Type B pancreatic cell (in vitro differentiated cells): Measurements from ENCODE around the gene SLC5A8. TPM values are rescaled to one million over a fixed set of nuclear protein-coding genes. Genes with fewer than 3 reads are reported as not detected.

ENCODE experiments used
- DNase-seq: peaks from one replicate; pipeline ENCODE4 v3.0.0; 2021; ENCODE audit warnings: mixed read lengths; ENCODE audit not compliant: unreplicated experiment; ENCODE audit errors: extremely low spot score
- H3K27ac Mint-ChIP-seq: 2 replicates; pipeline ENCODE4 v1.8.0; 2021; ENCODE audit warnings: mild to moderate bottlenecking, mixed read lengths
- H3K27me3 Mint-ChIP-seq: 2 replicates; pipeline ENCODE4 v1.8.0; 2021; ENCODE audit warnings: mixed read lengths
- H3K36me3 Mint-ChIP-seq: 2 replicates; pipeline ENCODE4 v1.8.0; 2021; ENCODE audit warnings: mixed read lengths
- H3K4me1 Mint-ChIP-seq: one replicate; pipeline ENCODE4 v1.8.0; 2021; ENCODE audit warnings: mixed read lengths; ENCODE audit not compliant: unreplicated experiment
- H3K4me3 Mint-ChIP-seq: 2 replicates; pipeline ENCODE4 v1.8.0; 2021; ENCODE audit warnings: mild to moderate bottlenecking, mixed read lengths
- H3K9me3 Mint-ChIP-seq: 2 replicates; pipeline ENCODE4 v1.8.0; 2021; ENCODE audit warnings: mixed read lengths
- CTCF ChIP-seq: fragments of 200-600 bp; sonication (generic); conservative IDR thresholded peaks from 2 replicates; pipeline ENCODE4 v1.5.0; 2021; ENCODE audit warnings: antibody characterized with exemption, mild to moderate bottlenecking
- total RNA-seq: library from RNA; stranded (reverse); gene quantifications from 2 replicates; pipeline ENCODE4 v1.2.1, GENCODE V29; 2021; ENCODE audit warnings: low replicate concordance

The SLC5A8 gene
- total RNA-seq, 1 donor from 2014 or later = 0.72 TPM

GRCh38 chr12:101107032-101107763 lies 102.8 kb downstream of the SLC5A8 start:
- no peaks in the 10 kb centered on the region for H3K36me3 Mint-ChIP-seq
- no peak for TF ChIP-seq CTCF

More at GRCh38 chr12:101107032-101107763, 102.8 kb downstream of the SLC5A8 start:
- DNase-seq = no peak
- no peaks in the 10 kb centered on the region for H3K4me1 Mint-ChIP-seq
- H3K27ac Mint-ChIP-seq = no peak overlapping the region
- no peak overlapping the region for H3K4me3 Mint-ChIP-seq
- H3K9me3 Mint-ChIP-seq = no peaks in the 10 kb centered on the region
- peaks cover 9% of the 10 kb centered on the region for H3K27me3 Mint-ChIP-seq

Other genes with a start within 250 kb of the SLC5A8 start
- gene UTP20, start 69.9 kb upstream of the SLC5A8 start, total RNA-seq = 14.0 and 21.4 TPM in 2 replicates
- gene ARL1, start 197.5 kb upstream of the SLC5A8 start, total RNA-seq = 80.5 and 140 TPM in 2 replicates